SK-N-SH (cell line): Measurements from ENCODE around the gene PDE4D. TPM values are rescaled to one million over a fixed set of nuclear protein-coding genes. Genes with fewer than 3 reads are reported as not detected.

Source experiments
- CTCF ChIA-PET: fragments of 300-600, 350-600 bp; formaldehyde crosslinking; extraction: SDS; loops from one replicate; lab custom pipeline; 2021; lab: Yijun Ruan, JAX
- POLR2A ChIA-PET: fragments of 350-600 bp; sonication (Branson Sonifier 250); formaldehyde crosslinking; extraction: SDS; loops from one replicate; lab custom pipeline; 2020; ENCODE audit warnings: antibody characterized with exemption, inconsistent platforms; lab: Yijun Ruan, JAX
- DNase-seq: peaks from one replicate; pipeline ENCODE4 v3.0.0; 2012
- H2AFZ ChIP-seq: fragments of 200-600 bp; sonication (generic); 2 replicates; pipeline ENCODE4 v1.8.1; 2016; ENCODE audit warnings: antibody characterized with exemption, mild to moderate bottlenecking, low read depth
- H3F3A ChIP-seq: fragments of 200-600 bp; sonication (generic); replicated peaks from 2 replicates; pipeline ENCODE3; 2016; ENCODE audit warnings: antibody characterized with exemption, mild to moderate bottlenecking; ENCODE audit not compliant: insufficient read depth
- H3K27ac ChIP-seq, 2 experiments: fragments of 200-500 bp in 1 of 2; fragments of 200-600 bp in 1 of 2; sonication (Bioruptor generic) in 1 of 2; sonication (generic), shearing (Covaris generic) in 1 of 2; 2 replicates each; pipeline versions ENCODE4 v1.5.1 to v1.6.1; 2014 to 2016; ENCODE audit warnings: low read depth in 2 of 2, inconsistent platforms in 1 of 2, low read length in 1 of 2, mild to moderate bottlenecking in 1 of 2, mixed read lengths in 1 of 2
- H3K27me3 ChIP-seq: fragments of 200-600 bp; sonication (generic), shearing (Covaris generic); 2 replicates; pipeline ENCODE4 v1.6.1; 2016; ENCODE audit warnings: mixed run types; ENCODE audit not compliant: insufficient read depth
- H3K36me3 ChIP-seq, 2 experiments: fragments of 200-500 bp in 1 of 2; fragments of 200-600 bp in 1 of 2; sonication (Bioruptor generic) in 1 of 2; sonication (generic) in 1 of 2; replicated peaks in 1 of 2; 2 replicates each; pipeline versions ENCODE3 to v1.5.1; 2014 to 2016; ENCODE audit warnings: low read length in 1 of 2, mild to moderate bottlenecking in 1 of 2; ENCODE audit not compliant: insufficient read depth in 2 of 2, control insufficient read depth in 1 of 2
- H3K4me1 ChIP-seq, 2 experiments: fragments of 200-500 bp in 1 of 2; fragments of 200-600 bp in 1 of 2; sonication (Bioruptor generic) in 1 of 2; sonication (generic), shearing (Covaris generic) in 1 of 2; 2 replicates each; pipeline versions ENCODE4 v1.5.1 to v1.6.1; 2014 to 2016; ENCODE audit warnings: low read depth in 1 of 2, low read length in 1 of 2, mixed run types in 1 of 2; ENCODE audit not compliant: insufficient read depth in 2 of 2, control insufficient read depth in 1 of 2
- H3K4me2 ChIP-seq: fragments of 200-600 bp; sonication (generic), shearing (Covaris generic); 2 replicates; pipeline ENCODE4 v1.6.1; 2017; ENCODE audit warnings: mixed run types
- H3K4me3 ChIP-seq, 2 experiments: fragments of 200-500 bp in 1 of 2; fragments of 200-600 bp in 1 of 2; sonication (Bioruptor generic) in 1 of 2; sonication (generic), shearing (Covaris generic) in 1 of 2; 2 replicates each; pipeline versions ENCODE4 v1.5.1 to v1.8.1; 2014 to 2016; ENCODE audit warnings: low read depth in 2 of 2, inconsistent platforms in 1 of 2, low read length in 1 of 2, mild to moderate bottlenecking in 1 of 2, mixed read lengths in 1 of 2, moderate library complexity in 1 of 2
- H3K79me2 ChIP-seq: fragments of 200-600 bp; sonication (generic); 2 replicates; pipeline ENCODE4 v1.8.1; 2017; ENCODE audit warnings: mild to moderate bottlenecking; ENCODE audit not compliant: insufficient read depth
- H3K9ac ChIP-seq: fragments of 200-600 bp; sonication (generic); 2 replicates; pipeline ENCODE4 v1.6.1; 2017; ENCODE audit warnings: mixed run types
- H3K9me2 ChIP-seq: fragments of 200-600 bp; sonication (generic); 2 replicates; pipeline ENCODE4 v1.6.1; 2017; ENCODE audit warnings: mixed run types
- H3K9me3 ChIP-seq: fragments of 200-600 bp; sonication (generic); 2 replicates; pipeline ENCODE4 v1.6.1; 2017; ENCODE audit warnings: mixed run types, mild to moderate bottlenecking, moderate library complexity
- H4K20me1 ChIP-seq: fragments of 200-600 bp; sonication (generic); 2 replicates; pipeline ENCODE4 v1.6.1; 2017; ENCODE audit warnings: mild to moderate bottlenecking, mixed run types; ENCODE audit not compliant: insufficient read depth
- ELF1 ChIP-seq: IDR thresholded peaks from 2 replicates; pipeline ENCODE4 v1.4.0; 2012
- FOSL2 ChIP-seq: IDR thresholded peaks from 2 replicates; pipeline ENCODE4 v1.4.0; 2012; ENCODE audit warnings: low read depth, mild to moderate bottlenecking, moderate library complexity, borderline replicate concordance
- FOXJ3 ChIP-seq: sonication (generic); formaldehyde crosslinking; IDR thresholded peaks from 2 replicates; pipeline ENCODE4 v1.5.1; 2020; ENCODE audit warnings: mild to moderate bottlenecking, missing genetic modification reagents
- FOXM1 ChIP-seq: IDR thresholded peaks from 2 replicates; pipeline ENCODE4 v1.4.0; 2012; ENCODE audit warnings: low read depth, mild to moderate bottlenecking
- POLR2AphosphoS5 ChIP-seq: IDR thresholded peaks from 2 replicates; pipeline ENCODE4 v1.6.1; 2012; ENCODE audit warnings: low read depth, low read length
- RAD21 ChIP-seq: IDR thresholded peaks from 2 replicates; pipeline ENCODE4 v1.6.1; 2012; ENCODE audit warnings: mild to moderate bottlenecking, low read length
- RFX5 ChIP-seq: IDR thresholded peaks from 2 replicates; pipeline ENCODE4 v1.6.1; 2012; ENCODE audit warnings: mild to moderate bottlenecking, improper control_type of control experiment, low read length
- RXRA ChIP-seq: IDR thresholded peaks from 2 replicates; pipeline ENCODE4 v1.4.0; 2012; ENCODE audit warnings: low read depth, mild to moderate bottlenecking, borderline replicate concordance
- SIN3A ChIP-seq: IDR thresholded peaks from 2 replicates; pipeline ENCODE4 v1.6.1; 2012; ENCODE audit warnings: low read depth, mild to moderate bottlenecking, low read length, moderate library complexity, borderline replicate concordance
- ZBTB33 ChIP-seq: IDR thresholded peaks from 2 replicates; pipeline ENCODE4 v1.4.0; 2012; ENCODE audit warnings: low read depth, borderline replicate concordance
- WGBS: methylation state at CpG from one replicate; pipeline ENCODE4 v1.1.6; 2017; ENCODE audit warnings: low lambda C conversion rate; 5-methylcytosine and 5-hydroxymethylcytosine counted together
- polyA plus RNA-seq, 3 experiments: library from polyadenylated mRNA; depleted of rRNA; stranded (reverse); fragments of >200 nt; gene quantifications; 2 replicates each; pipeline ENCODE4 v1.2.3, GENCODE V29; 2012
- TF ChIP-seq, protein P1 (sequence below): IDR thresholded peaks from 2 replicates; pipeline ENCODE4 v1.4.0; 2012; ENCODE audit warnings: low read depth
- TF ChIP-seq, protein P2 (sequence below): IDR thresholded peaks from 2 replicates; pipeline ENCODE4 v1.4.0; 2012; ENCODE audit warnings: low read depth, borderline replicate concordance

PDE4D gene
- polyA plus RNA-seq, 1 of the 3 experiments (the other 2 are of a cell fraction): 2.4 TPM

GRCh38 chr5:59744531-59744992, 149.0 kb downstream of the PDE4D start (continued):
- TF ChIP-seq ZBTB33: no peak
- no peak for TF ChIP-seq FOXJ3

DNA sequence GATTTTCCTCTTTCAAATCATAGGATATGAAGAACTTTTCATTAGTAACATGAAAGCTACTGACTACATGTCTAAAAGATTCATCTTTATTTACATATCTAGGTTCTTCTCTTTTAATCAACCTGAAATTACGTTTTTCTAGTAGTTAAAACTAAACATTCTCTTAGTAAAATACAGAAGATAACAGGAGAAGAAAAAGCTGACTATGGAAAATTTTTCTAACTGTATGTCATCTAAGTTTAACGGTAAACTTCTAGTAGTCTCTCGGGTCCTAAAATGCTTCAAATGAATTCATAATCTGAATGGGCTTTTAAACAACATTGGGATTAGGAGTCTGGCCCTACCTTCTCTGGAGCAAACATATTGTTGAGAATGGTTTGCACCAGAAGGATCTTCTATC, 151.9 kb downstream of the PDE4D start:
- H3K9me2 ChIP-seq: no peaks in the 10 kb centered on the region
- no peaks in the 10 kb centered on the region for H3K9me3 ChIP-seq
- no peak overlapping the region for H3K4me2 ChIP-seq
- WGBS: 89% methylated on average over 3 of the region's 3 CpGs
- H3K4me3 ChIP-seq: no peak overlapping the region
- H2AFZ ChIP-seq: no peak overlapping the region
- ChIA-PET CTCF (interaction anchor here (0.7 to 2.8 kb wide), 2 partner anchors 16 to 266 kb away, joined by 3 to 14 read pairs; no protein-coding TSS in a partner anchor), POLR2A (no interaction called here)
- peaks cover 6% of the 10 kb centered on the region; the same call in 1 of the 2 replicates for H3K79me2 ChIP-seq
- no peak overlapping the region for H3K27ac ChIP-seq
- no peak overlapping the region for H3K9ac ChIP-seq
- peaks cover 31% of the 10 kb centered on the region for H3F3A ChIP-seq
- no peak for DNase-seq
- no peaks in the 10 kb centered on the region for H3K27me3 ChIP-seq
- H3K4me1 ChIP-seq: peaks cover 8 to 14% of the 10 kb centered on the region in 2 experiments
- H4K20me1 ChIP-seq: no peaks in the 10 kb centered on the region
- no peak for TF ChIP-seq RFX5
- no peak for TF ChIP-seq SIN3A
- no peak for TF ChIP-seq RAD21
- no peak for TF ChIP-seq RXRA
- TF ChIP-seq FOXM1: no peak
- TF ChIP-seq ELF1: no peak
- TF ChIP-seq, protein P1, sequence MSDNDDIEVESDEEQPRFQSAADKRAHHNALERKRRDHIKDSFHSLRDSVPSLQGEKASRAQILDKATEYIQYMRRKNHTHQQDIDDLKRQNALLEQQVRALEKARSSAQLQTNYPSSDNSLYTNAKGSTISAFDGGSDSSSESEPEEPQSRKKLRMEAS: no peak
- no peak for TF ChIP-seq ZBTB33
- TF ChIP-seq, protein P2, sequence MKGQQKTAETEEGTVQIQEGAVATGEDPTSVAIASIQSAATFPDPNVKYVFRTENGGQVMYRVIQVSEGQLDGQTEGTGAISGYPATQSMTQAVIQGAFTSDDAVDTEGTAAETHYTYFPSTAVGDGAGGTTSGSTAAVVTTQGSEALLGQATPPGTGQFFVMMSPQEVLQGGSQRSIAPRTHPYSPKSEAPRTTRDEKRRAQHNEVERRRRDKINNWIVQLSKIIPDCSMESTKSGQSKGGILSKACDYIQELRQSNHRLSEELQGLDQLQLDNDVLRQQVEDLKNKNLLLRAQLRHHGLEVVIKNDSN: no peak
- TF ChIP-seq FOSL2: no peak
- no peak for TF ChIP-seq POLR2AphosphoS5
- no peaks in the 10 kb centered on the region for H3K36me3 ChIP-seq
